ENCODE measurements around the gene ZNF740. TPM values are rescaled to one million over a fixed set of nuclear protein-coding genes. Genes with fewer than 3 reads are reported as not detected.

ZNF740 gene
- polyA plus RNA-seq, 1 of the 3 experiments (the other 2 are of a cell fraction): 14.6 TPM

DNA sequence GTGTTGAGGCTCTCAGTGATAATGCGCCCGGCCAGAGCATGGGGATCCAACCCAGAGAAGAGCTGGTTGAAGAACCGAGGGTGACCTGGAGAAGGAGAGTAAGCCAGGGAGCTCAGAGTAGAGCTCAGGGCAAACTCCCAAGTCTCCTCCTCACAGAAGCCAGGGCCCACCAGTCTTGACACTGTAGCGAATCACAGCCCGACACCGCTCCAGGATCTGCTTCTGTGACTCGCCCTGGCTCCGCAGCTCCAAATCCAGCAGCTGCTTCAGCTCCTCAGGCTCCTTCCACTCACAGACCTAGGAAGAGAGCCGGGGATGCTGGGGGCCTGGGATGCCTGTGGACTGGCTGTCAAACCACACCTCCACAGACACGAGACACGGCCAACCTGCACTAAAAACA lies 8.2 kb upstream of the ZNF740 start (continued):
- TF ChIP-seq, protein P1, sequence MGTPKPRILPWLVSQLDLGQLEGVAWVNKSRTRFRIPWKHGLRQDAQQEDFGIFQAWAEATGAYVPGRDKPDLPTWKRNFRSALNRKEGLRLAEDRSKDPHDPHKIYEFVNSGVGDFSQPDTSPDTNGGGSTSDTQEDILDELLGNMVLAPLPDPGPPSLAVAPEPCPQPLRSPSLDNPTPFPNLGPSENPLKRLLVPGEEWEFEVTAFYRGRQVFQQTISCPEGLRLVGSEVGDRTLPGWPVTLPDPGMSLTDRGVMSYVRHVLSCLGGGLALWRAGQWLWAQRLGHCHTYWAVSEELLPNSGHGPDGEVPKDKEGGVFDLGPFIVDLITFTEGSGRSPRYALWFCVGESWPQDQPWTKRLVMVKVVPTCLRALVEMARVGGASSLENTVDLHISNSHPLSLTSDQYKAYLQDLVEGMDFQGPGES (IDR thresholded peaks at IDR 0.05; ENCODE audit: low read depth, low read length): no peak
- TF ChIP-seq POLR2AphosphoS5 (IDR thresholded peaks at IDR 0.05; ENCODE audit: low read depth, low read length) (no peak), ELF1 (IDR thresholded peaks at IDR 0.05) (no peak), SIN3A (IDR thresholded peaks at IDR 0.05; ENCODE audit: borderline replicate concordance, low read depth, low read length) (no peak), YY1 (IDR thresholded peaks at IDR 0.05; ENCODE audit: low read depth) (no peak), RXRA (IDR thresholded peaks at IDR 0.05; ENCODE audit: borderline replicate concordance, low read depth) (no peak), RFX5 (IDR thresholded peaks at IDR 0.05; ENCODE audit: low read length) (no peak), GATA2 (CRISPR knock-in tag; IDR thresholded peaks at IDR 0.05) (no peak), TAF1 (IDR thresholded peaks at IDR 0.05; ENCODE audit: borderline replicate concordance, low read depth, low read length) (no peak), CHD2 (IDR thresholded peaks at IDR 0.05; ENCODE audit: low read length, partially characterized antibody) (no peak)

DNA sequence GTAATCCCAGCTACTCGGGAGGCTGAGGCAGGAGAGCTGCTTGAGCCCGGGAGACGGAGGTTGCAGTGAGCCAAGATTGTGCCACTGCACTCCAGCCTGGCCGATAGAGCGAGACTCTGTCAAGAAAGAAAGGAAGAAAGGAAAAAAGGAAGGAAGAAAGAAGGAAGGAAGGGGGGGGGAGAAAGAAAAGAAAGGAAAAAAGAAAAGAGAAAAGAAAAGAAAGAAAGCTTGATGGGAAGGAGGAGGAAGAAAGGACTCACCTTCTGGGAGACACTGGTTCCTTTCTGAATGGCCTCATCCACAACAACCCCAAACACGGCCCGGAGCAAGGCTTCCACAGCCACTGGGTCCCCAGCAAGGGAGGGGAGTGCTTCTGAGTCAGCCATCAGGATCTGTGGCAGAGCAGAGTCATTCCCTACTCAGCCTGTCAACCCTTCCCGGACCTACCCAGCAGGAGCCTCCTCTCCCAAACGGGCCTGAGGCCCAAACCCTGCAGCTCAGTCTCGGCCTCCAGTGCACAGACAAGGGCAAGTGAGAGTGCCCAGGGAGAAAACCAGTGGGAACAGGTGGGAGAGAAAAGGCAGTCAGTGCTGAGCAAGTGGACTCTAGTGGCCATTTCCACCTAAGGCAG lies 7.3 kb upstream of the ZNF740 start:
- no peaks in the 10 kb centered on the region for H3K9me2 ChIP-seq
- H4K20me1 ChIP-seq (ENCODE audit: insufficient read depth): no peaks in the 10 kb centered on the region
- H2AFZ ChIP-seq (ENCODE audit: low read depth): peak overlapping the region; percentile 35; the same call in 1 of the 2 replicates
- peaks cover 12% of the 10 kb centered on the region for H3F3A ChIP-seq (replicated peaks; ENCODE audit: insufficient read depth)
- ChIA-PET POLR2A (no interaction called here), CTCF (interaction anchor here (0.9 to 23.1 kb wide), 4 partner anchors 12 to 107 kb away, joined by 3 to 272 read pairs (median 22); no protein-coding TSS in a partner anchor)
- H3K9me3 ChIP-seq: no peaks in the 10 kb centered on the region
- H3K27ac ChIP-seq (ENCODE audit: low read depth in 2 of 2, low read length in 1 of 2): 0 out of 4 replicates have a peak overlapping the region, but pooled peaks of 1 of the 2 experiments have one; percentile 9
- no peaks in the 10 kb centered on the region for H3K27me3 ChIP-seq (ENCODE audit: insufficient read depth)
- peaks cover 15 to 17% of the 10 kb centered on the region in 2 experiments; a peak in 2 of 4 replicates for H3K4me1 ChIP-seq (ENCODE audit: control insufficient read depth in 1 of 2, insufficient read depth in 2 of 2, low read depth in 1 of 2, low read length in 1 of 2)
- H3K79me2 ChIP-seq (ENCODE audit: insufficient read depth): no peaks in the 10 kb centered on the region
- no peaks in the 10 kb centered on the region for H3K36me3 ChIP-seq (replicated peaks in 1 of 2; ENCODE audit: control insufficient read depth in 1 of 2, insufficient read depth in 2 of 2, low read length in 1 of 2)
- TF ChIP-seq GATA2 (CRISPR knock-in tag; IDR thresholded peaks at IDR 0.05) (no peak), MXI1 (IDR thresholded peaks at IDR 0.05; ENCODE audit: low read depth, low read length) (no peak), RXRA (IDR thresholded peaks at IDR 0.05; ENCODE audit: borderline replicate concordance, low read depth) (no peak), YY1 (IDR thresholded peaks at IDR 0.05; ENCODE audit: low read depth) (no peak), TAF1 (IDR thresholded peaks at IDR 0.05; ENCODE audit: borderline replicate concordance, low read depth, low read length) (no peak), MEF2A (IDR thresholded peaks at IDR 0.05; ENCODE audit: borderline replicate concordance, low read depth) (no peak), RFX5 (IDR thresholded peaks at IDR 0.05; ENCODE audit: low read length) (no peak), FOXM1 (IDR thresholded peaks at IDR 0.05; ENCODE audit: low read depth) (no peak), POLR2AphosphoS5 (IDR thresholded peaks at IDR 0.05; ENCODE audit: low read depth, low read length) (no peak), RCOR1 (IDR thresholded peaks at IDR 0.05; ENCODE audit: low read length) (no peak), FOXJ3 (CRISPR knock-in tag; IDR thresholded peaks at IDR 0.05) (no peak), CHD2 (IDR thresholded peaks at IDR 0.05; ENCODE audit: low read length, partially characterized antibody) (no peak)
- TF ChIP-seq, protein P2, sequence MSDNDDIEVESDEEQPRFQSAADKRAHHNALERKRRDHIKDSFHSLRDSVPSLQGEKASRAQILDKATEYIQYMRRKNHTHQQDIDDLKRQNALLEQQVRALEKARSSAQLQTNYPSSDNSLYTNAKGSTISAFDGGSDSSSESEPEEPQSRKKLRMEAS (IDR thresholded peaks at IDR 0.05; ENCODE audit: low read depth): no peak
- DNase-seq: no peak
- no peak overlapping the region for H3K4me3 ChIP-seq (ENCODE audit: low read depth in 2 of 2, low read length in 1 of 2)
- WGBS (ENCODE audit: low lambda C conversion rate): 83% methylated on average over 10 of the region's 10 CpGs
- H3K4me2 ChIP-seq: no peak overlapping the region
- no peak overlapping the region for H3K9ac ChIP-seq
